ENCODE results near the gene FEV. TPM values are rescaled to one million over a fixed set of nuclear protein-coding genes. Genes with fewer than 3 reads are reported as not detected.

The FEV gene
- total RNA-seq, 1 experiment from 2014 or later = not detected

GRCh38 chr2:218999881-219000568, 15.0 kb upstream of the FEV start:
- Histone ChIP-seq H3K27me3 (no peaks in the 10 kb centered on the region; the same call in 1 of the 2 replicates), H3K4me3 (no peak overlapping the region), H3K36me3 (no peaks in the 10 kb centered on the region), H3K9me3 (no peaks in the 10 kb centered on the region)
- no peak for DNase-seq

- no peaks in the 10 kb centered on the region for H3K9me3 ChIP-seq
- H3K36me3 ChIP-seq = no peaks in the 10 kb centered on the region
Measured at GRCh38 chr2:218999021-218999880, 14.3 kb upstream of the FEV start.

DNA sequence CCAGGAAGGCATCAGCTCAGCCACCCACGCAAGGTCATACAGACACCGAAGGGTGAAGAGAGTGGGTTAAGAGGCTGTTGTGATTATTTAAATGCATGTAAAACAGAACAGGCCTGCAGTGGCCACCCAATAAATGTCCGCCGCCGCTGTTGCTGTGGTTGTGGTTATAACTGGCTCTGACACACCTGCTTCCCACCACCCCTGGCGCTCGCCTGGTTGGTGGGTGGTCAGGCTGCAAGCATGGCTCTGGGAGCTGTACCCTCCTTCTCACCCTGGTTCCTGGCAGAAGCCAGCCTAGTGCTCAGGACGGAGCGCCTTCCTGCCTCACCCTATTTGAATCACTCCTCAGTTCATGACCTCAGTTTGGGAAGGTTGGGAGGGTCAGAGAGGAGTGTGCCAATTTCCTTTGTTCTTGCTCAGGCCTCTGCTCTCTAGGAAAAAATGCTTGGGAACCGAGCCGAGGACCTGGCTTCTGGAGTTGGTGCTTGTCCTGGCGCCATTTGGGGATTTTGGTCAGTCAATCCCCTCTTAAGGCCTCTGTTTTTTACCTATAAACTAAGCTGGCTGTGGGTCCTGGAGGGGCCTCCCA, 13.5 kb upstream of the FEV start:
- peak; percentile 88 for DNase-seq
- H3K27me3 ChIP-seq = peaks cover under 1% of the 10 kb centered on the region; the same call in 1 of the 2 replicates
- H3K4me3 ChIP-seq = no peak overlapping the region
- H3K9me3 ChIP-seq = no peaks in the 10 kb centered on the region
- no peaks in the 10 kb centered on the region for H3K36me3 ChIP-seq

More at GRCh38 chr2:218999021-218999880, 14.3 kb upstream of the FEV start:
- no peaks in the 10 kb centered on the region; the same call in 1 of the 2 replicates for H3K27me3 ChIP-seq
- peak; percentile 82 for DNase-seq
- no peak overlapping the region for H3K4me3 ChIP-seq

GRCh38 chr2:218997731-218998130, 12.7 kb upstream of the FEV start:
- no peak for DNase-seq
- peaks cover 2% of the 10 kb centered on the region; the same call in 1 of the 2 replicates for H3K27me3 ChIP-seq
- no peaks in the 10 kb centered on the region for H3K9me3 ChIP-seq
- no peaks in the 10 kb centered on the region for H3K36me3 ChIP-seq
- no peak overlapping the region for H3K4me3 ChIP-seq

- Histone ChIP-seq H3K36me3 (no peaks in the 10 kb centered on the region), H3K4me3 (no peak overlapping the region), H3K27me3 (0 out of 2 replicates have a peak, but pooled peaks cover 2% of the 10 kb centered on the region), H3K9me3 (no peaks in the 10 kb centered on the region)
- DNase-seq = no peak
Measured at GRCh38 chr2:218996937-218997336, 12.0 kb upstream of the FEV start.

DNA sequence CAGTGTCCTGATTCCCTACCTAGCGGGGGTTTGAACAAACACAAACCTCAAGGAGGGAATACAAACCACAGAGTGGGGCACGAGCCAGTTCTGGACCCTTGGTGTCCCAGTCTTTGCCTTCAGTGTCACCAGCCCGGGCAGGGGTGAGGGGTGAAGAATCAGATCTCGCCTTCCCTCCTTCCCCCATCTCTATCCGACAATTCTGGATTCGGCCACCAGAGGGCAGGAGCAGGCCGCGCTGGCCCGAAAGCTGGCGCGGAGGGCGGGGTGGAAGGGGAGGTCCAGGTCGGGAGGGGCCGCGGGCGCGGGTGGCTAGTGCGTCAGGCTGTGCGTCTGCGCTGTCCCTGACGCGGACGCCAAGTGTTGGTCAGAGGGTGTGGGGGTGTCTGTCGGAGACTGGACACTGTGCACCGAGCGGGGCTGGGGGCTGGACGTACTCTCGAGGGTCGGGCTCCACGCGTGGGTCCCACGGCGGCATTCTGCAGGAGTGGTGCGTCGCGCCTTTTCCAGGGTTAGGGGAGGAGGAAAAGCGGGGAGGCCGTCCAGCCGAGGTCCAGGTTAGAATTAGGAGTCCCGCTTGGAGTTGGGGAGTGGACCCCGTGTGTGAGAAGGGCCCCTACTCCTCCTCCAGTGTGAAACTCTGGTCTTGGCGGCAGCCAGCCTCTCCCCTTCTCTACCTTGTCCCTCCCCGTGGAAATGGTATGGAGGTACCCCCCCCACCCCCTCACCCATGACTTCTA, 11.2 kb upstream of the FEV start:
- peak; percentile 87 for DNase-seq
- Histone ChIP-seq H3K27me3 (0 out of 2 replicates have a peak, but pooled peaks cover 2% of the 10 kb centered on the region), H3K36me3 (no peaks in the 10 kb centered on the region), H3K9me3 (no peaks in the 10 kb centered on the region), H3K4me3 (peak overlapping the region; percentile 37)

GRCh38 chr2:218995561-218995960, 10.6 kb upstream of the FEV start:
- Histone ChIP-seq H3K36me3 (no peaks in the 10 kb centered on the region), H3K4me3 (no peak overlapping the region), H3K9me3 (no peaks in the 10 kb centered on the region), H3K27me3 (0 out of 2 replicates have a peak, but pooled peaks cover 2% of the 10 kb centered on the region)
- DNase-seq = no peak

DNA sequence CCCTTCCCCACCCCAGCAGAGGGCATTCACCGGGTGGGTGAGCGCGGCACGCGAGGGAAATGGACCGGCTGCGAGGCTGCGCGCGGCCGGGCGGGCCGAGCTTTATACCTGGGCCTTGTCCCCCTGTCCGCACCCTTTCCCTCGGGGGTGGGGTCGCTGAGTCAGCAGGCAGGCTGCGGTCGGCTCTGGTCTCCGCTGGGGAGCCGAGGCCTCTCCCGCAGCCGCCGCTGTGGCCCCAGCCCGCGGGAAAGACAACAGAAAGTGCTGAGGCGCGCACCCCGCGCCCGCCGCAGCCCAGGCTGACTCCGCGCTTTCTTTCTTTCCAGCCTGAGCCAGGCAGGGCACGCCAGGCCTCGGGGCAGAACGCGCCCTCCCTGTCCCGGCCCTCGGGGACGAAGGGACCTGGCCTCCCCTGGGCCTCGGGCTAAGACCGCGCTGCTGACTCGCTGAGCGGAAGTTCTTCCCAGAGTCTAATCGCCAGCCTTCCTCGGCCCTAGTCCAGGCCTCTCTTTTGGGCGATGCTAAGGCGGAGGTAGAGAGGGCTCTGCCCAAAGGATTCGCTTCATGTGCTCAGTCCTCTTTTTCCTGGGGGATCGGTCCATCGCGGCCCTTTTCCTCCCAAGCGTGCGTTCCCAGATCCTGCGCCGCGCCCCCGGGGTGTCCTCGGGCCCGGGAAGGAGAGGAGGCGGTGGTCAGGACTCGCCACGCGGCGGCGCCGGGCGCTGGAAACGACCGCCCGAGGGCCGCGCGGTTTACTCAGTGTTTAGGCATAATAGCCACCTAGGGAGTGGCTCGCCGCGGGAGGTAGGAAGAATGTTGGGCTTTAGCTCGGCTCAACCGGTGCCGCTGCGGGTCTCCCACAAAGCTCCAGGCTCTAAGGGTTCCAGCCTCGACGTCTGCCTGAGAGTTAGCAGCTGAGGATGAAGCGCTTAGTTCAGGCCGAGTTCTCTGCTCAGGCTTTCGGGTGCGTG, 8.6 kb upstream of the FEV start, which contains the start of gene CRYBA2:
TSS of gene CRYBA2 (minus strand) at position 78 of the 971 bp plus-strand sequence. CDS start 246 bp downstream, outside the sequence.
- Histone ChIP-seq H3K9me3 (no peaks in the 10 kb centered on the region), H3K36me3 (no peaks in the 10 kb centered on the region), H3K27me3 (peaks cover 3% of the 10 kb centered on the region; the same call in 1 of the 2 replicates), H3K4me3 (no peak within 1 kb of the TSS)
- DNase-seq = no peak

DNA sequence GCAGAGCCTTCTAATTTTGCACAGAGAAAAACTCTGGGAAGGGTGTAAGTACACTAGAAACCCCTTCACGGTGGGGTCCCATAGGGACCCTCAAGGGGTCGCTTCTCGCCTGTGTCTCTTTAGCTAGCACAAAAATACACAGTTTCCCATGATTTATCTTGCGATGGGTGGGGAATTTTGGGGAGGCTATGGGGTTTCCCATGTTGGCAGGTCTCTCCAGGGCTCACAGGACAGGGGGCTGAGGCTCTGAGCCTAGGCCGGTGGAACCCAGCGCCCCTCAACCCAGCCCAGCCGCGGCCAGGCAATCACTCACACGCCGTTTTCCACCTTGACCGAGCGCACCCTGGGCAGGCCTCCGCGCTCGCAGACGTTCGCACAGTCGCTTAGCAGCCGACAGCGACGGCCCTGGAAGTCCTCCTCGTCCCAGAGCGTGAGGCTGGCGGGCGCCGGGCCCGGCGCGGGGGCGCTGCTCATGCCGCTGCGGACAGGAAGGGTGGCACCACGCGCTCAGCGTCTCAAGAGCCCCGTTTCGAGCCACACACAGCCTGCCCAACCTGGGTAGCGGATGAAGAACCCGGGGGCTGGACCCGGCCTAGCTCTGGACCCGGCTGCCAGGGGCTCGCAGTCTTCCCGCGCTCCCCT, 7.8 kb upstream of the FEV start:
- Histone ChIP-seq H3K4me3 (no peak overlapping the region), H3K27me3 (peaks cover 3% of the 10 kb centered on the region; the same call in 1 of the 2 replicates), H3K9me3 (no peaks in the 10 kb centered on the region), H3K36me3 (no peaks in the 10 kb centered on the region)
- no peak for DNase-seq

DNA sequence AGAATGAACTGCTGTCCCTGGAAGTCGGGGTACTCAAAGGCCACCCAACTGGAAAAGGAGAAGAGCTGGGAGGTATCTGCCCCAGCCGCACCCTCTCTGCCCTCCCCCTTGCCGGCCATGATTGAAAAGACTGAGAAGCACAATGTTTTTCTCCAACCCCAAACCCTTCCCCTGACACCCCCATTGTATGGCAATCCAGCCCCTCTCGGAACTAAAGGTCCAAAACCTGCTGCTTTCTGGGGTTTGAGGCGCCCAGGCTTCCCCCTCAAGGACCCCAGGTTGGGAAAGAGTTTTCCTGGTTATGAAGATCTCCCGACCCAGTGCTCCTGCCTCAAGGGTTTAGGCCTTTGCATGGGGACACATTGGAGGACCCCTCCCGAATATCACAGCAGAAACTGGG, 7.2 kb upstream of the FEV start:
- Histone ChIP-seq H3K4me3 (no peak overlapping the region), H3K9me3 (no peaks in the 10 kb centered on the region), H3K36me3 (no peaks in the 10 kb centered on the region), H3K27me3 (peaks cover 3% of the 10 kb centered on the region)
- no peak for DNase-seq

DNA sequence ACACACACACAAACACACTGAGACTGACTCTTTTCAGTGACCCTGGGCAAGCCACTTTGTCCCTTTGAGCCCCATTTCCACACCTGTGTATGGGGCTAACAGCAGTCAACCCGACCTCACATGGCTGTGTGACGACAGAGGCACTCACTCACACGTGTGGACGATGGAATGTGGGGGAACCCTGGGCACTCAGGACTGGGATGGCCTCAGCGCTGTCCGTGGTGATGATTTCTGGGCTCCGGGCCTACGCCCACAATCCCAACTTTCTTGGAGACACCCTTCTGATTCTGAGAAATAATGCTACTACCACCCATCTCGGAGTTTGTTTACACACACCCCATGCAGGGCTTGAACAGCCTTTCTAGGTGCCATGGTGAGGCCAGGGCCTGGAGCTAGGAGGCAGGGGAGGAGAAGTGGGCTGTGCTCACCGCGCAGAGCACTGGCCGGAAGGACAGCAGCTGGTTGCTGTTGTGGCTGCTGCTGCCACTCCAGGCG, 6.7 kb upstream of the FEV start:
- no peaks in the 10 kb centered on the region for H3K9me3 ChIP-seq
- no peaks in the 10 kb centered on the region for H3K36me3 ChIP-seq
- no peak for DNase-seq
- no peak overlapping the region for H3K4me3 ChIP-seq
- H3K27me3 ChIP-seq = peaks cover 3% of the 10 kb centered on the region

GRCh38 chr2:218990612-218991011, 5.6 kb upstream of the FEV start:
- DNase-seq = no peak
- Histone ChIP-seq H3K27me3 (peaks cover 6% of the 10 kb centered on the region), H3K9me3 (no peaks in the 10 kb centered on the region), H3K4me3 (no peak overlapping the region), H3K36me3 (no peaks in the 10 kb centered on the region)

DNA sequence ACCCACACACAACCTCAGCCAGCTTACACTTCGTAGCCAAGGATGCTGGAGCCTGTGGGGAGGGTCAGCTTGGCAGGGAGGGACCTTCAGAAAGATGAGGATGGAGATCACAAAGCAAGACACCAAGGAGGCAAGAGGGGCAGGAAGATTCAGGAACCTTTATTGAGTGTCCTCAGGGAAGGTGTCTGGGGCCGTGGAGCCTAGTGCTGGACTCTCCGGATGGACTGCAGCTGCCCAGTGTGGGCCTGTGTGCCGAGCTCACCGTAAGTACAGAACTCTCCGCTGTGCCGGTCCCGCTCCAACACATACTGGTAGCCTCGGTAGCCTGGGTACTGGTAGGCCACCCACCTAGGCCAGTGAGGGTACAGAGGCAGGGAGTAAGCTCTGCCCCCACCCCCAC, 5.1 kb upstream of the FEV start:
- Histone ChIP-seq H3K9me3 (no peaks in the 10 kb centered on the region), H3K36me3 (no peaks in the 10 kb centered on the region), H3K27me3 (peaks cover 8% of the 10 kb centered on the region), H3K4me3 (no peak overlapping the region)
- DNase-seq = no peak

- Histone ChIP-seq H3K4me3 (no peak overlapping the region), H3K9me3 (no peaks in the 10 kb centered on the region), H3K36me3 (no peaks in the 10 kb centered on the region), H3K27me3 (peaks cover 21% of the 10 kb centered on the region)
- no peak for DNase-seq
Measured at GRCh38 chr2:218988650-218989049, 3.7 kb upstream of the FEV start.

- Histone ChIP-seq H3K4me3 (no peak overlapping the region), H3K36me3 (no peaks in the 10 kb centered on the region), H3K9me3 (no peaks in the 10 kb centered on the region), H3K27me3 (peaks cover 24% of the 10 kb centered on the region)
- no peak for DNase-seq
Measured at GRCh38 chr2:218988164-218988563, 3.2 kb upstream of the FEV start.

All from MG63 (cell line).